IMR-90 (cell line): ENCODE results near the gene HS3ST6. TPM values are rescaled to one million over a fixed set of nuclear protein-coding genes. Genes with fewer than 3 reads are reported as not detected.
A peak's percentile ranks its signal among the peaks of the same experiment; 100 is the strongest.

Source experiments
- ATAC-seq: fragments of 200-7000 bp; cut with Tn5 transposase; 2 replicates; pipeline ENCODE4 v1.9.1; 2020; ENCODE audit warnings: low read depth, mild to moderate bottlenecking, moderate library complexity
- BruUV-seq: library from RNA; stranded (reverse); fragments of 400-500 nt; replicated peaks from 2 replicates; lab custom pipeline; 2021; lab: Mats Ljungman, UMichigan
- CTCF ChIA-PET: fragments of 300-600 bp; formaldehyde crosslinking; extraction: SDS; loops from one replicate; lab custom pipeline; 2021; ENCODE audit warnings: antibody characterized with exemption; lab: Yijun Ruan, JAX
- POLR2A ChIA-PET: fragments of 300-600 bp; sonication (Branson Sonifier 250); formaldehyde crosslinking; loops from one replicate; lab custom pipeline; 2022; ENCODE audit warnings: antibody characterized with exemption; ENCODE audit not compliant: unreplicated experiment; lab: Charles Lee
- DNase-seq: peaks from one replicate; pipeline ENCODE4 v3.0.0; 2013
- H2AFZ ChIP-seq: replicated peaks from 2 replicates; pipeline ENCODE3; 2013; ENCODE audit warnings: low read length, mild to moderate bottlenecking; ENCODE audit not compliant: poor library complexity
- H2AK5ac ChIP-seq: 2 replicates; pipeline ENCODE4 v1.6.1; 2013; ENCODE audit warnings: low read depth, low read length, inconsistent platforms
- H2AK9ac ChIP-seq: replicated peaks from 2 replicates; pipeline ENCODE3; 2013; ENCODE audit warnings: mild to moderate bottlenecking, low read depth, low read length, moderate library complexity; ENCODE audit not compliant: poor library complexity
- H2BK120ac ChIP-seq: 2 replicates; pipeline ENCODE4 v1.6.1; 2013; ENCODE audit warnings: low read depth, low read length, inconsistent platforms
- H2BK15ac ChIP-seq: 3 replicates; pipeline ENCODE4 v1.6.1; 2013; ENCODE audit warnings: low read depth, low read length, inconsistent platforms
- H2BK20ac ChIP-seq: 2 replicates; pipeline ENCODE4 v1.6.1; 2013; ENCODE audit warnings: low read depth, mild to moderate bottlenecking, inconsistent platforms, low read length, moderate library complexity
- H2BK5ac ChIP-seq: 2 replicates; pipeline ENCODE4 v1.6.1; 2013; ENCODE audit warnings: mild to moderate bottlenecking, low read depth, low read length, inconsistent platforms; ENCODE audit not compliant: poor library complexity, severe bottlenecking
- H3K14ac ChIP-seq: replicated peaks from 2 replicates; pipeline ENCODE4 v1.6.1; 2013; ENCODE audit warnings: low read depth, low read length, inconsistent platforms
- H3K18ac ChIP-seq: 2 replicates; pipeline ENCODE4 v1.6.1; 2013; ENCODE audit warnings: low read depth, low read length, control low read depth
- H3K23ac ChIP-seq: 2 replicates; pipeline ENCODE4 v1.6.1; 2013; ENCODE audit warnings: low read depth, low read length, inconsistent platforms
- H3K27ac ChIP-seq: 2 replicates; pipeline ENCODE4 v1.5.1; 2013; ENCODE audit warnings: mild to moderate bottlenecking, control low read depth, low read length; ENCODE audit not compliant: insufficient read depth
- H3K27me3 ChIP-seq: 2 replicates; pipeline ENCODE4 v1.6.1; 2013; ENCODE audit warnings: low read length; ENCODE audit not compliant: control insufficient read depth, insufficient read depth
- H3K36me3 ChIP-seq: 2 replicates; pipeline ENCODE4 v1.6.1; 2013; ENCODE audit warnings: low read length, mixed read lengths; ENCODE audit not compliant: control insufficient read depth, insufficient read depth
- H3K4ac ChIP-seq: 2 replicates; pipeline ENCODE4 v1.6.1; 2013; ENCODE audit warnings: low read depth, low read length, inconsistent platforms
- H3K4me1 ChIP-seq: 2 replicates; pipeline ENCODE4 v1.6.1; 2013; ENCODE audit warnings: low read length, mixed read lengths; ENCODE audit not compliant: control insufficient read depth, insufficient read depth
- H3K4me2 ChIP-seq: 2 replicates; pipeline ENCODE4 v1.6.1; 2013; ENCODE audit warnings: low read depth, mild to moderate bottlenecking, control low read depth, low read length, moderate library complexity
- H3K4me3 ChIP-seq: 2 replicates; pipeline ENCODE4 v1.5.1; 2013; ENCODE audit warnings: low read depth, mild to moderate bottlenecking, control low read depth, low read length, moderate library complexity; ENCODE audit not compliant: insufficient read depth
- H3K56ac ChIP-seq: 2 replicates; pipeline ENCODE4 v1.6.1; 2013; ENCODE audit warnings: low read length, inconsistent platforms; ENCODE audit not compliant: insufficient read depth; ENCODE audit errors: extremely low read depth
- H3K79me1 ChIP-seq, 2 experiments: 2 replicates each; pipeline ENCODE4 v1.6.1; 2013; ENCODE audit warnings: low read length in 2 of 2, inconsistent platforms in 1 of 2, low read depth in 1 of 2
- H3K9ac ChIP-seq: 2 replicates; pipeline ENCODE4 v1.6.1; 2013; ENCODE audit warnings: low read depth, low read length, control low read depth
- H3K9me1 ChIP-seq: 2 replicates; pipeline ENCODE4 v1.6.1; 2013; ENCODE audit warnings: low read length, inconsistent platforms; ENCODE audit not compliant: insufficient read depth
- H3K9me3 ChIP-seq: 2 replicates; pipeline ENCODE4 v1.6.1; 2013; ENCODE audit warnings: low read length; ENCODE audit not compliant: control insufficient read depth, insufficient read depth
- H4K20me1 ChIP-seq: 2 replicates; pipeline ENCODE4 v1.6.1; 2013; ENCODE audit warnings: low read length, inconsistent platforms; ENCODE audit not compliant: insufficient read depth
- H4K5ac ChIP-seq: 2 replicates; pipeline ENCODE4 v1.6.1; 2013; ENCODE audit warnings: mild to moderate bottlenecking, low read depth, low read length, control low read depth
- H4K8ac ChIP-seq, 2 experiments: 2 replicates each; pipeline ENCODE4 v1.6.1; 2013; ENCODE audit warnings: low read depth in 2 of 2, low read length in 2 of 2, control low read depth in 1 of 2, inconsistent platforms in 1 of 2
- H4K91ac ChIP-seq: 2 replicates; pipeline ENCODE4 v1.6.1; 2013; ENCODE audit warnings: low read depth, low read length, inconsistent platforms; ENCODE audit not compliant: insufficient read depth
- ELK1 ChIP-seq: fragments of 150-350 bp; IDR thresholded peaks from 2 replicates; pipeline ENCODE4 v1.6.1; 2016; ENCODE audit warnings: low read depth, mild to moderate bottlenecking, low read length, moderate library complexity, borderline replicate concordance
- MAFK ChIP-seq: IDR thresholded peaks from 2 replicates; pipeline ENCODE4 v1.6.1; 2012; ENCODE audit warnings: low read depth, low read length, improper control_type of control experiment
- WGBS, 2 experiments: methylation state at CpG; one replicate each; pipeline versions ENCODE4 v1.1.5 to v1.1.7; 2013; ENCODE audit warnings: missing lambda C conversion rate in 2 of 2; ENCODE audit not compliant: insufficient read length in 1 of 2; ENCODE audit errors: extremely low coverage in 2 of 2; 5-methylcytosine and 5-hydroxymethylcytosine counted together
- dilution Hi-C: fragments of 300-500 bp; cut with HindIII; formaldehyde crosslinking; loops from one replicate; pipeline ENCODE4 v1.14.3; 2018; ENCODE audit warnings: low sequenced_read_pairs; ENCODE audit not compliant: unreplicated experiment
- in situ Hi-C: fragments of 300-500 bp; cut with MboI; formaldehyde crosslinking; loops from 3 replicates; pipeline ENCODE4 v1.14.3; 2019; ENCODE audit warnings: low sequenced_read_pairs, inconsistent platforms, mixed read lengths
- intact Hi-C: fragments of 100-400 bp; cut with micrococcal nuclease; formaldehyde crosslinking; loops from 2 replicates; pipeline ENCODE4 v1.10.0; 2022
- polyA plus RNA-seq, 3 experiments: library from polyadenylated mRNA; depleted of rRNA; stranded (reverse); fragments of >200 nt; gene quantifications; 2 replicates each; pipeline ENCODE4 v1.2.3, GENCODE V29; 2012; ENCODE audit warnings: low replicate concordance in 1 of 3
- total RNA-seq: library from RNA; depleted of rRNA; stranded (reverse); fragments of >200 nt; gene quantifications from 2 replicates; pipeline ENCODE4 v1.2.3, GENCODE V29; 2012

HS3ST6 gene
- total and polyA plus RNA-seq, 2 of the 4 experiments (the other 2 are of a cell fraction): not detected

- dilution Hi-C loops: no loop called here
- Histone ChIP-seq H4K20me1 (0 out of 2 replicates have a peak, but pooled peaks cover 4% of the 10 kb centered on the region), H4K5ac (no peak within 1 kb of the TSS), H4K8ac (no peak within 1 kb of the TSS), H3K4ac (no peak within 1 kb of the TSS), H3K4me3 (peak within 1 kb of the TSS; percentile 12; the same call in 1 of the 2 replicates), H3K9me1 (no peaks in the 10 kb centered on the region), H2AFZ (peak within 1 kb of the TSS; percentile 75), H2BK5ac (no peak within 1 kb of the TSS), H3K23ac (no peak within 1 kb of the TSS), H3K14ac (no peak within 1 kb of the TSS), H3K56ac (no peak within 1 kb of the TSS), H3K79me1 (no peaks in the 10 kb centered on the region), H3K9me3 (no peaks in the 10 kb centered on the region), H3K36me3 (no peaks in the 10 kb centered on the region), H2BK15ac (no peak within 1 kb of the TSS), H2BK20ac (no peak within 1 kb of the TSS), H3K9ac (no peak within 1 kb of the TSS), H2AK5ac (no peak within 1 kb of the TSS), H3K18ac (no peak within 1 kb of the TSS), H2BK120ac (no peak within 1 kb of the TSS), H3K27me3 (peaks cover 19% of the 10 kb centered on the region), H4K91ac (no peak within 1 kb of the TSS), H3K27ac (no peak within 1 kb of the TSS), H2AK9ac (no peak within 1 kb of the TSS), H3K4me1 (peaks cover 2% of the 10 kb centered on the region; the same call in 1 of the 2 replicates), H3K4me2 (peak within 1 kb of the TSS; percentile 56)
- intact Hi-C loops: no loop called here
- in situ Hi-C loops: no loop called here
- POLR2A ChIA-PET: no interaction called here
- BruUV-seq: no TSS peak
- CTCF ChIA-PET: no interaction called here
- ATAC-seq (peak; percentile 90), DNase-seq (no peak)
- TF ChIP-seq MAFK (no peak), ELK1 (no peak)
- WGBS, 2 experiments: 12% methylated on average over 10 of the region's 68 CpGs; no CpG with 5 or more reads in 1 of the 2 experiments
Measured at GRCh38 chr16:1871974-1872635, 46.1 kb downstream of the HS3ST6 start, which contains the start of gene MEIOB. MEIOB (minus strand) TSS chr16:1872164; CDS start chr16:1868175, 3,989 bp downstream.
